MM.1S (cell line): ENCODE results near the gene B3GNT8.

ENCODE experiments used
- DNase-seq: peaks from one replicate; pipeline ENCODE4 v3.0.0-alpha.2; 2015
- H2AFZ ChIP-seq: fragments of 300-600 bp; sonication (generic); 2 replicates; pipeline ENCODE4 v1.6.0; 2016; ENCODE audit warnings: antibody characterized with exemption, low read length
- H3F3A ChIP-seq: fragments of 300-600 bp; sonication (generic); 2 replicates; pipeline ENCODE4 v1.6.1; 2016; ENCODE audit warnings: mild to moderate bottlenecking, antibody characterized with exemption, low read length, moderate library complexity, mixed read lengths; ENCODE audit not compliant: insufficient read depth
- H3K27ac ChIP-seq: fragments of 300-600 bp; sonication (generic); 2 replicates; pipeline ENCODE4 v1.5.1; 2016; ENCODE audit warnings: mild to moderate bottlenecking, low read length
- H3K27me3 ChIP-seq: fragments of 300-600 bp; sonication (generic); replicated peaks from 2 replicates; pipeline ENCODE4 v1.6.0; 2016; ENCODE audit warnings: low read length; ENCODE audit not compliant: insufficient read depth
- H3K36me3 ChIP-seq: fragments of 300-600 bp; sonication (generic); replicated peaks from 2 replicates; pipeline ENCODE4 v1.6.1; 2016; ENCODE audit warnings: mild to moderate bottlenecking, low read length, mixed read lengths; ENCODE audit not compliant: insufficient read depth
- H3K4me1 ChIP-seq: fragments of 300-600 bp; sonication (generic); 2 replicates; pipeline ENCODE4 v1.6.1; 2016; ENCODE audit warnings: low read length, mixed read lengths
- H3K4me2 ChIP-seq: fragments of 300-600 bp; sonication (generic); 2 replicates; pipeline ENCODE4 v1.6.0; 2016; ENCODE audit warnings: low read depth, low read length
- H3K4me3 ChIP-seq: fragments of 300-600 bp; sonication (generic); 2 replicates; pipeline ENCODE4 v1.5.1; 2016; ENCODE audit warnings: low read length, mixed read lengths
- H3K79me2 ChIP-seq: fragments of 300-600 bp; sonication (generic); 2 replicates; pipeline ENCODE4 v1.6.1; 2016; ENCODE audit warnings: mixed run types, low read length, mixed read lengths
- H3K9ac ChIP-seq: fragments of 300-600 bp; sonication (generic); 2 replicates; pipeline ENCODE4 v1.6.1; 2016; ENCODE audit warnings: low read length, mixed read lengths
- H3K9me2 ChIP-seq: fragments of 300-600 bp; sonication (generic); replicated peaks from 2 replicates; pipeline ENCODE4 v1.6.1; 2016; ENCODE audit warnings: mild to moderate bottlenecking, low read length, mixed read lengths; ENCODE audit not compliant: insufficient read depth
- H3K9me3 ChIP-seq: fragments of 300-600 bp; sonication (generic); replicated peaks from 2 replicates; pipeline ENCODE4 v1.6.1; 2016; ENCODE audit warnings: mild to moderate bottlenecking, low read length, mixed read lengths; ENCODE audit not compliant: insufficient read depth
- H4K20me1 ChIP-seq: fragments of 300-600 bp; sonication (generic); 2 replicates; pipeline ENCODE4 v1.6.1; 2016; ENCODE audit warnings: mild to moderate bottlenecking, low read length, moderate library complexity, mixed read lengths; ENCODE audit not compliant: insufficient read depth
- CTCF ChIP-seq: fragments of 300-600 bp; sonication (generic); IDR thresholded peaks from 2 replicates; pipeline ENCODE4 v1.5.1; 2016; ENCODE audit warnings: antibody characterized with exemption, low read length, mixed read lengths
- EZH2 ChIP-seq: fragments of 300-600 bp; sonication (generic); optimal IDR thresholded peaks from 2 replicates; pipeline ENCODE3; 2017; ENCODE audit warnings: low read depth, mild to moderate bottlenecking, antibody characterized with exemption, low read length, mixed read lengths
- EZH2phosphoT487 ChIP-seq: fragments of 300-600 bp; sonication (generic); IDR thresholded peaks from 2 replicates; pipeline ENCODE4 v1.6.1; 2018; ENCODE audit warnings: antibody characterized with exemption, low read length

The B3GNT8 gene

GRCh38 chr19:41462497-41462896 lies 35.3 kb upstream of the B3GNT8 start:
- Histone ChIP-seq H3K4me1 (peaks cover 19% of the 10 kb centered on the region), H3K9ac (no peak overlapping the region), H3K9me3 (no peaks in the 10 kb centered on the region), H3K79me2 (no peaks in the 10 kb centered on the region), H3K27ac (no peak overlapping the region), H3K4me3 (no peak overlapping the region), H4K20me1 (no peaks in the 10 kb centered on the region), H3K36me3 (no peaks in the 10 kb centered on the region), H2AFZ (no peak overlapping the region), H3K4me2 (peak overlapping the region; percentile 56; the same call in 1 of the 2 replicates), H3F3A (peaks cover 12% of the 10 kb centered on the region; the same call in 1 of the 2 replicates), H3K27me3 (no peaks in the 10 kb centered on the region), H3K9me2 (no peaks in the 10 kb centered on the region)
- no peak for TF ChIP-seq CTCF
- no peak for TF ChIP-seq EZH2
- no peak for TF ChIP-seq EZH2phosphoT487
- DNase-seq: no peak

- Histone ChIP-seq H3K9me2 (no peaks in the 10 kb centered on the region), H2AFZ (no peak overlapping the region), H3K27ac (0 out of 2 replicates have a peak overlapping the region, but pooled peaks have one; percentile 12), H3K9me3 (no peaks in the 10 kb centered on the region), H3K4me3 (no peak overlapping the region), H3F3A (peaks cover 8% of the 10 kb centered on the region; the same call in 1 of the 2 replicates), H4K20me1 (no peaks in the 10 kb centered on the region), H3K27me3 (no peaks in the 10 kb centered on the region), H3K9ac (no peak overlapping the region), H3K4me1 (peaks cover 17% of the 10 kb centered on the region), H3K79me2 (no peaks in the 10 kb centered on the region), H3K36me3 (no peaks in the 10 kb centered on the region), H3K4me2 (peak overlapping the region; percentile 15)
- TF ChIP-seq EZH2 (no peak), EZH2phosphoT487 (no peak), CTCF (no peak)
- peak; percentile 82 for DNase-seq
Observed at GRCh38 chr19:41457241-41457640, 30.1 kb upstream of the B3GNT8 start.

GRCh38 chr19:41456342-41456918 lies 29.3 kb upstream of the B3GNT8 start:
- Histone ChIP-seq H3K9me2 (no peaks in the 10 kb centered on the region), H3K4me2 (no peak overlapping the region), H3K79me2 (no peaks in the 10 kb centered on the region), H3K4me1 (peaks cover 17% of the 10 kb centered on the region), H3K9me3 (no peaks in the 10 kb centered on the region), H2AFZ (no peak overlapping the region), H3K9ac (no peak overlapping the region), H3K27ac (no peak overlapping the region), H3K27me3 (no peaks in the 10 kb centered on the region), H3K36me3 (no peaks in the 10 kb centered on the region), H4K20me1 (no peaks in the 10 kb centered on the region), H3F3A (peaks cover 8% of the 10 kb centered on the region; the same call in 1 of the 2 replicates), H3K4me3 (no peak overlapping the region)
- TF ChIP-seq CTCF (no peak), EZH2phosphoT487 (no peak)
- DNase-seq: no peak
